Esophagus squamous epithelium (tissue), 5 donors: ENCODE measurements around the gene CPSF4L. TPM values are rescaled to one million over a fixed set of nuclear protein-coding genes. Genes with fewer than 3 reads are reported as not detected.

Source experiments
- DNase-seq: peaks from one replicate; lab custom pipeline; 2025; lab: John Stamatoyannopoulos, UW
- H3K27ac ChIP-seq, 4 donors: fragments of 200-600 bp; sonication (generic); one replicate each; pipeline ENCODE4 v1.5.1; 2016 to 2019; ENCODE audit warnings: mild to moderate bottlenecking in 1 of 4
- H3K27me3 ChIP-seq, 4 donors: fragments of 200-600 bp; sonication (generic); 1 replicate in 3 of 4; 2 replicates in 1 of 4; pipeline versions ENCODE4 v1.5.1 to v1.6.0; 2017 to 2021; ENCODE audit warnings: antibody characterized with exemption in 1 of 4
- H3K36me3 ChIP-seq, 3 donors: fragments of 200-600 bp; sonication (generic); one replicate each; pipeline ENCODE4 v1.5.1; 2016 to 2019
- H3K4me1 ChIP-seq, 3 donors: fragments of 200-600 bp; sonication (generic); one replicate each; pipeline ENCODE4 v1.5.1; 2017 to 2019
- H3K4me3 ChIP-seq, 4 donors: fragments of 200-600 bp; sonication (generic); 1 replicate in 3 of 4; 2 replicates in 1 of 4; pipeline ENCODE4 v1.5.1; 2016 to 2019; ENCODE audit warnings: mild to moderate bottlenecking in 2 of 4, moderate library complexity in 1 of 4
- H3K9me3 ChIP-seq, 3 donors: fragments of 200-600 bp; sonication (generic); one replicate each; pipeline ENCODE4 v1.5.1; 2016 to 2019
- CTCF ChIP-seq, 6 experiments: fragments of 450-650 bp in 4 of 6; fragments of 200-600 bp in 2 of 6; sonication (generic) in 2 of 6; IDR thresholded peaks; one replicate each; pipeline ENCODE4 v1.5.1; 2016 to 2019; ENCODE audit warnings: antibody characterized with exemption in 6 of 6, mild to moderate bottlenecking in 4 of 6, moderate library complexity in 4 of 6
- POLR2A ChIP-seq, 4 donors: fragments of 450-650 bp; IDR thresholded peaks; one replicate each; pipeline ENCODE4 v1.6.1; 2017; ENCODE audit warnings: antibody characterized with exemption in 4 of 4, mild to moderate bottlenecking in 4 of 4, moderate library complexity in 3 of 4
- WGBS, 2 donors: methylation state at CpG; one replicate each; pipeline ENCODE4 v1.1.5; 2018; 5-methylcytosine and 5-hydroxymethylcytosine counted together
- intact Hi-C: fragments of 100-400 bp; cut with DNase I; formaldehyde crosslinking; loops from one replicate; pipeline ENCODE4 v1.15.0; 2022
- total RNA-seq, 4 donors: library from RNA; depleted of rRNA; stranded (reverse); fragments of >200 nt; gene quantifications; one replicate each; pipeline ENCODE4 v1.1.0, GENCODE V29; 2016
- donor health status: DM: yes; HTN: yes; CAD: no.

CPSF4L gene
- total RNA-seq, 4 donors from 2014 or later, result not detected

- H3K9me3 ChIP-seq, result no peaks in the 10 kb centered on the region
- 10 to 29% methylated on average over 6 to 7 of the region's 9 CpGs for WGBS, 2 donors
- TF ChIP-seq POLR2A (IDR thresholded peaks at IDR 0.05) (no peak), CTCF (IDR thresholded peaks at IDR 0.05) (no peak)
- H3K4me3 ChIP-seq, result peak overlapping the region in 2 of 4 donors; percentile 15 to 80
- H3K4me1 ChIP-seq, result peaks cover 44 to 84% (median 64%) of the 10 kb centered on the region in 3 donors
- H3K27ac ChIP-seq, result peak overlapping the region; percentile 77 to 100 (median 91)
- intact Hi-C loops, result no loop called here
- H3K27me3 ChIP-seq, result no peaks in the 10 kb centered on the region
- no peak for DNase-seq
- H3K36me3 ChIP-seq, result no peaks in the 10 kb centered on the region
These were observed 45.5 kb upstream of the CPSF4L start for GRCh38 chr17:73307130-73307529.

- intact Hi-C loops, result no loop called here
- 43 to 58% methylated on average over 8 to 11 of the region's 11 CpGs for WGBS, 2 donors
- no peak for TF ChIP-seq POLR2A (IDR thresholded peaks at IDR 0.05)
- no peak for TF ChIP-seq CTCF (IDR thresholded peaks at IDR 0.05)
- Histone ChIP-seq H3K36me3 (no peaks in the 10 kb centered on the region), H3K4me1 (peaks cover 44 to 92% (median 71%) of the 10 kb centered on the region in 3 donors), H3K27ac (peak overlapping the region; percentile 82 to 100 (median 96)), H3K9me3 (no peaks in the 10 kb centered on the region), H3K4me3 (peak overlapping the region in 3 of 4 donors; percentile 39 to 64 (median 41)), H3K27me3 (no peaks in the 10 kb centered on the region)
- no peak for DNase-seq
These were observed 44.5 kb upstream of the CPSF4L start for GRCh38 chr17:73305845-73306836.

GRCh38 chr17:73304971-73305812, 43.5 kb upstream of the CPSF4L start:
- intact Hi-C loops, result no loop called here
- no peak for DNase-seq
- peak overlapping the region; percentile 82 to 100 (median 96) for H3K27ac ChIP-seq
- TF ChIP-seq CTCF (IDR thresholded peaks at IDR 0.05), result peak in 4 of 6 experiments; percentile 15 to 47 (median 29)
- no peak for TF ChIP-seq POLR2A (IDR thresholded peaks at IDR 0.05)
- 7 to 19% methylated on average over 8 to 10 of the region's 16 CpGs for WGBS, 2 donors
- H3K9me3 ChIP-seq, result no peaks in the 10 kb centered on the region
- no peaks in the 10 kb centered on the region for H3K36me3 ChIP-seq
- peaks cover 44 to 99% (median 76%) of the 10 kb centered on the region in 3 donors for H3K4me1 ChIP-seq
- no peaks in the 10 kb centered on the region for H3K27me3 ChIP-seq
- H3K4me3 ChIP-seq, result peak overlapping the region; percentile 15 to 64 (median 40)

GRCh38 chr17:73304438-73304837, 42.8 kb upstream of the CPSF4L start:
- no peak for TF ChIP-seq CTCF (IDR thresholded peaks at IDR 0.05)
- no peak for TF ChIP-seq POLR2A (IDR thresholded peaks at IDR 0.05)
- peaks cover 41 to 99% (median 74%) of the 10 kb centered on the region in 3 donors for H3K4me1 ChIP-seq
- intact Hi-C loops, result no loop called here
- H3K36me3 ChIP-seq, result no peaks in the 10 kb centered on the region
- DNase-seq, result no peak
- H3K27ac ChIP-seq, result peak overlapping the region; percentile 82 to 100 (median 96)
- H3K4me3 ChIP-seq, result peak overlapping the region in 3 of 4 donors; percentile 39 to 64 (median 41)
- 60 to 68% methylated on average over 2 to 4 of the region's 8 CpGs for WGBS, 2 donors
- no peaks in the 10 kb centered on the region for H3K27me3 ChIP-seq
- no peaks in the 10 kb centered on the region for H3K9me3 ChIP-seq
